Measurements from ENCODE around the gene KLF5. TPM values are rescaled to one million over a fixed set of nuclear protein-coding genes. Genes with fewer than 3 reads are reported as not detected.

The KLF5 gene
- total RNA-seq, 1 donor from 2014 or later, result 21.4 TPM

- no peak overlapping the region for H3K27ac Mint-ChIP-seq (ENCODE audit: unreplicated experiment)
- Histone ChIP-seq H3K79me2 (ENCODE audit: insufficient read depth, low read length) (peaks cover 29% of the 10 kb centered on the region), H3K4me3 (ENCODE audit: insufficient read depth, low read depth, low read length) (no peak overlapping the region)
These were observed 16.1 kb downstream of the KLF5 start for GRCh38 chr13:73074926-73075325.

GRCh38 chr13:73075546-73075945, 16.7 kb downstream of the KLF5 start:
- H3K27ac Mint-ChIP-seq (ENCODE audit: unreplicated experiment), result no peak overlapping the region
- H3K4me1 Mint-ChIP-seq (ENCODE audit: low read depth, unreplicated experiment), result peaks cover 15% of the 10 kb centered on the region
- Histone ChIP-seq H3K9me3 (ENCODE audit: insufficient read depth, low read depth, low read length) (no peaks in the 10 kb centered on the region), H3K27ac (ENCODE audit: low read depth, low read length) (no peak overlapping the region), H3K9ac (ENCODE audit: low read length) (no peak overlapping the region), H3K79me2 (ENCODE audit: insufficient read depth, low read length) (peaks cover 25% of the 10 kb centered on the region), H2AFZ (ENCODE audit: low read depth, low read length) (no peak overlapping the region), H3K36me3 (ENCODE audit: insufficient read depth, low read length) (no peaks in the 10 kb centered on the region), H3K4me3 (ENCODE audit: insufficient read depth, low read depth, low read length) (no peak overlapping the region), H3K27me3 (ENCODE audit: insufficient read depth, low read length) (no peaks in the 10 kb centered on the region), H4K20me1 (ENCODE audit: insufficient read depth, low read length) (no peaks in the 10 kb centered on the region), H3K4me1 (ENCODE audit: insufficient read depth, low read length) (no peaks in the 10 kb centered on the region), H3K4me2 (ENCODE audit: low read length) (no peak overlapping the region)
- peaks cover 2% of the 10 kb centered on the region for H3K36me3 Mint-ChIP-seq (ENCODE audit: low read depth, unreplicated experiment)
- DNase-seq (ENCODE audit: low read depth), result no peak
- H3K4me3 Mint-ChIP-seq (ENCODE audit: unreplicated experiment), result no peak overlapping the region
- FAIRE-seq, result no peak
- H3K9me3 Mint-ChIP-seq (ENCODE audit: unreplicated experiment), result no peaks in the 10 kb centered on the region
- no peak for TF ChIP-seq EZH2 (IDR thresholded peaks at IDR 0.05; ENCODE audit: insufficient read depth, low read length)
- no peak for TF ChIP-seq CTCF (IDR thresholded peaks at IDR 0.05; ENCODE audit: insufficient read depth, low read depth, low read length)
- no peaks in the 10 kb centered on the region for H3K27me3 Mint-ChIP-seq (ENCODE audit: low read depth, unreplicated experiment)

More at GRCh38 chr13:73074926-73075325, 16.1 kb downstream of the KLF5 start:
- H4K20me1 ChIP-seq (ENCODE audit: insufficient read depth, low read length), result no peaks in the 10 kb centered on the region
- Mint-ChIP-seq H3K9me3 (ENCODE audit: unreplicated experiment) (no peaks in the 10 kb centered on the region), H3K4me1 (ENCODE audit: low read depth, unreplicated experiment) (peaks cover 15% of the 10 kb centered on the region), H3K36me3 (ENCODE audit: low read depth, unreplicated experiment) (peaks cover 2% of the 10 kb centered on the region), H3K4me3 (ENCODE audit: unreplicated experiment) (no peak overlapping the region), H3K27me3 (ENCODE audit: low read depth, unreplicated experiment) (no peaks in the 10 kb centered on the region)
- TF ChIP-seq CTCF (IDR thresholded peaks at IDR 0.05; ENCODE audit: insufficient read depth, low read depth, low read length) (no peak), EZH2 (IDR thresholded peaks at IDR 0.05; ENCODE audit: insufficient read depth, low read length) (no peak)
- FAIRE-seq (no peak), DNase-seq (ENCODE audit: low read depth) (no peak)
- H3K27ac ChIP-seq (ENCODE audit: low read depth, low read length), result no peak overlapping the region
- no peak overlapping the region for H3K9ac ChIP-seq (ENCODE audit: low read length)
- no peak overlapping the region for H2AFZ ChIP-seq (ENCODE audit: low read depth, low read length)
- no peaks in the 10 kb centered on the region for H3K27me3 ChIP-seq (ENCODE audit: insufficient read depth, low read length)
- no peaks in the 10 kb centered on the region for H3K4me1 ChIP-seq (ENCODE audit: insufficient read depth, low read length)
- no peak overlapping the region for H3K4me2 ChIP-seq (ENCODE audit: low read length)
- H3K9me3 ChIP-seq (ENCODE audit: insufficient read depth, low read depth, low read length), result no peaks in the 10 kb centered on the region
- H3K36me3 ChIP-seq (ENCODE audit: insufficient read depth, low read length), result no peaks in the 10 kb centered on the region

- H3K4me1 ChIP-seq (ENCODE audit: insufficient read depth, low read length), result no peaks in the 10 kb centered on the region
- no peak for TF ChIP-seq CTCF (IDR thresholded peaks at IDR 0.05; ENCODE audit: insufficient read depth, low read depth, low read length)
- Mint-ChIP-seq H3K4me1 (ENCODE audit: low read depth, unreplicated experiment) (peaks cover 15% of the 10 kb centered on the region), H3K36me3 (ENCODE audit: low read depth, unreplicated experiment) (peaks cover 2% of the 10 kb centered on the region), H3K27ac (ENCODE audit: unreplicated experiment) (no peak overlapping the region), H3K9me3 (ENCODE audit: unreplicated experiment) (no peaks in the 10 kb centered on the region), H3K27me3 (ENCODE audit: low read depth, unreplicated experiment) (no peaks in the 10 kb centered on the region), H3K4me3 (ENCODE audit: unreplicated experiment) (no peak overlapping the region)
- H3K4me2 ChIP-seq (ENCODE audit: low read length), result no peak overlapping the region
- H2AFZ ChIP-seq (ENCODE audit: low read depth, low read length), result no peak overlapping the region
- no peaks in the 10 kb centered on the region for H3K27me3 ChIP-seq (ENCODE audit: insufficient read depth, low read length)
- no peaks in the 10 kb centered on the region for H3K36me3 ChIP-seq (ENCODE audit: insufficient read depth, low read length)
- no peak for FAIRE-seq
- no peak overlapping the region for H3K4me3 ChIP-seq (ENCODE audit: insufficient read depth, low read depth, low read length)
- H3K79me2 ChIP-seq (ENCODE audit: insufficient read depth, low read length), result peaks cover 21% of the 10 kb centered on the region
- no peaks in the 10 kb centered on the region for H3K9me3 ChIP-seq (ENCODE audit: insufficient read depth, low read depth, low read length)
- no peaks in the 10 kb centered on the region for H4K20me1 ChIP-seq (ENCODE audit: insufficient read depth, low read length)
- no peak for DNase-seq (ENCODE audit: low read depth)
- no peak overlapping the region for H3K9ac ChIP-seq (ENCODE audit: low read length)
- H3K27ac ChIP-seq (ENCODE audit: low read depth, low read length), result no peak overlapping the region
These were observed 17.1 kb downstream of the KLF5 start for GRCh38 chr13:73075954-73076353.

Data from astrocyte (in vitro differentiated cells and primary cell).